GM12878 (cell line): ENCODE results near the gene CDH2. TPM values are rescaled to one million over a fixed set of nuclear protein-coding genes. Genes with fewer than 3 reads are reported as not detected.

Experiments
- ATAC-seq: fragments of 200-7000 bp; cut with Tn5 transposase; 3 replicates; pipeline ENCODE4 v1.9.1; 2020; ENCODE audit warnings: mild to moderate bottlenecking, moderate library complexity
- BruUV-seq: library from RNA; stranded (reverse); fragments of 400-500 nt; replicated peaks from 2 replicates; lab custom pipeline; 2021; lab: Mats Ljungman, UMichigan
- CTCF ChIA-PET: fragments of 300-600 bp; sonication (Branson Sonifier 250); formaldehyde crosslinking; extraction: SDS; loops from one replicate; lab custom pipeline; 2021; ENCODE audit warnings: inconsistent platforms; lab: Yijun Ruan, JAX
- POLR2A ChIA-PET: fragments of 350-600 bp; formaldehyde crosslinking; extraction: SDS; loops from one replicate; lab custom pipeline; 2021; ENCODE audit warnings: inconsistent platforms; lab: Charles Lee
- RAD21 ChIA-PET: fragments of 300-600 bp; sonication (Branson Sonifier 250); formaldehyde crosslinking; loops from one replicate; lab custom pipeline; 2023; ENCODE audit warnings: antibody characterized with exemption; ENCODE audit not compliant: unreplicated experiment; lab: Charles Lee
- SMC1A ChIA-PET: fragments of 300-600 bp; sonication (Branson Sonifier 250); formaldehyde crosslinking; loops from one replicate; lab custom pipeline; 2023; ENCODE audit not compliant: unreplicated experiment, uncharacterized antibody; lab: Charles Lee
- DNase-seq: peaks from one replicate; pipeline ENCODE4 v3.0.0-alpha.2; 2011; ENCODE audit warnings: low read depth, low spot score
- FAIRE-seq: peaks from 3 replicates; lab custom pipeline; 2011; peaks lifted over from hg19 to GRCh38; lab: Jason Lieb, UNC
- H2AFZ ChIP-seq: 2 replicates; pipeline ENCODE4 v1.6.0; 2011; ENCODE audit warnings: low read depth, low read length, control low read depth; ENCODE audit not compliant: control insufficient read depth
- H3K27ac ChIP-seq: 2 replicates; pipeline ENCODE4 v1.5.1; 2011; ENCODE audit warnings: control low read depth; ENCODE audit not compliant: control insufficient read depth, insufficient read depth
- H3K27me3 ChIP-seq, 2 experiments: replicated peaks in 1 of 2; 2 replicates each; pipeline versions ENCODE4 v1.6.0 to v1.6.1; 2011; ENCODE audit warnings: low read length in 1 of 2; ENCODE audit not compliant: control insufficient read depth in 2 of 2, insufficient read depth in 2 of 2
- H3K36me3 ChIP-seq, 2 experiments: 2 replicates each; pipeline ENCODE4 v1.5.1; 2011; ENCODE audit warnings: low read length in 1 of 2; ENCODE audit not compliant: control insufficient read depth in 2 of 2, insufficient read depth in 2 of 2
- H3K4me1 ChIP-seq: 2 replicates; pipeline ENCODE4 v1.6.1; 2011; ENCODE audit warnings: mild to moderate bottlenecking, low read length, moderate library complexity, mixed read lengths; ENCODE audit not compliant: control insufficient read depth, insufficient read depth
- H3K4me2 ChIP-seq: 2 replicates; pipeline ENCODE4 v1.6.0; 2011; ENCODE audit warnings: control low read depth; ENCODE audit not compliant: control insufficient read depth, insufficient read depth
- H3K4me3 ChIP-seq: fragments of 200-600 bp; sonication (generic); 2 replicates; pipeline ENCODE4 v1.5.1; 2016
- H3K79me2 ChIP-seq: 2 replicates; pipeline ENCODE4 v1.6.0; 2011; ENCODE audit warnings: low read length; ENCODE audit not compliant: control insufficient read depth, insufficient read depth
- H3K9ac ChIP-seq: 2 replicates; pipeline ENCODE4 v1.8.0; 2011; ENCODE audit warnings: low read length, control low read depth, mixed read lengths; ENCODE audit not compliant: control insufficient read depth, insufficient read depth
- H3K9me3 ChIP-seq: replicated peaks from 3 replicates; pipeline ENCODE4 v1.5.1; 2011; ENCODE audit warnings: mild to moderate bottlenecking, low read length; ENCODE audit not compliant: control insufficient read depth, insufficient read depth
- H4K20me1 ChIP-seq: 2 replicates; pipeline ENCODE4 v1.6.0; 2011; ENCODE audit not compliant: control insufficient read depth, insufficient read depth
- BRCA1 ChIP-seq: IDR thresholded peaks from 2 replicates; pipeline ENCODE4 v1.6.1; 2011; ENCODE audit warnings: low read depth, low read length, improper control_type of control experiment
- EP300 ChIP-seq, 2 experiments: fragments of 150-350 bp in 1 of 2; IDR thresholded peaks; 2 replicates each; pipeline ENCODE4 v1.6.1; 2011 to 2012; ENCODE audit warnings: low read depth in 2 of 2, low read length in 2 of 2, borderline replicate concordance in 1 of 2, improper control_type of control experiment in 1 of 2, inconsistent platforms in 1 of 2; ENCODE audit not compliant: control insufficient read depth in 1 of 2
- KLF5 ChIP-seq: fragments of 450-650 bp; IDR thresholded peaks from 2 replicates; pipeline ENCODE4 v1.6.1; 2014; ENCODE audit warnings: mild to moderate bottlenecking; ENCODE audit not compliant: partially characterized antibody
- MEF2B ChIP-seq: fragments of 450-650 bp; IDR thresholded peaks from 2 replicates; pipeline ENCODE4 v1.6.1; 2018; ENCODE audit warnings: mild to moderate bottlenecking, moderate library complexity; ENCODE audit not compliant: partially characterized antibody, poor library complexity, severe bottlenecking
- TAF1 ChIP-seq: IDR thresholded peaks from 2 replicates; pipeline ENCODE4 v1.6.1; 2011; ENCODE audit warnings: mild to moderate bottlenecking, low read depth, low read length, borderline replicate concordance
- ZNF217 ChIP-seq: fragments of 450-650 bp; IDR thresholded peaks from 2 replicates; pipeline ENCODE4 v1.6.1; 2017; ENCODE audit warnings: antibody characterized with exemption, mild to moderate bottlenecking
- ZNF384 ChIP-seq: IDR thresholded peaks from 2 replicates; pipeline ENCODE4 v1.6.1; 2012; ENCODE audit warnings: low read depth, mild to moderate bottlenecking, low read length, improper control_type of control experiment, borderline replicate concordance
- WGBS: methylation state at CpG from one replicate; pipeline ENCODE4 v1.1.6; 2016; ENCODE audit warnings: low lambda C conversion rate; ENCODE audit not compliant: insufficient replicate concordance, insufficient coverage; ENCODE audit errors: missing lambda C conversion rate; 5-methylcytosine and 5-hydroxymethylcytosine counted together
- in situ Hi-C: fragments of 300-500 bp; cut with MboI; formaldehyde crosslinking; loops from 9 replicates; pipeline ENCODE4 v1.14.3; 2018; ENCODE audit warnings: mixed read lengths
- intact Hi-C: fragments of 100-400 bp; cut with micrococcal nuclease; formaldehyde crosslinking; loops from one replicate; pipeline ENCODE4 v1.14.2; 2022; ENCODE audit not compliant: unreplicated experiment
- polyA plus RNA-seq, 11 experiments: library from polyadenylated mRNA; depleted of rRNA in 4 of 11; unstranded in 6 of 11; stranded (reverse) in 5 of 11; fragments of >200 nt; fragmentation: Nextera tagmentation in 4 of 11; fragmentation: Illumina TruSeq in 1 of 11; extraction: Ambion mirVana in 4 of 11; extraction: Trizol in 1 of 11; gene quantifications; 1 replicate in 1 of 11; 2 replicates in 10 of 11; pipeline versions ENCODE4 v1.2.1 to v1.2.3, GENCODE V29; 2011 to 2016; ENCODE audit warnings: inconsistent platforms in 2 of 11, missing spikeins in 2 of 11, low read depth in 1 of 11
- total RNA-seq, 4 experiments: library from RNA; depleted of rRNA in 3 of 4; stranded (reverse); fragments of >200 nt in 3 of 4; fragmentation: Illumina TruSeq in 1 of 4; extraction: Trizol in 1 of 4; gene quantifications; 2 replicates each; pipeline versions ENCODE4 v1.2.1 to v1.2.3, GENCODE V29; 2013 to 2021

CDH2 gene
- total and polyA plus RNA-seq, 10 of the 15 experiments (the other 5 are each of a cell fraction or from before 2014, with no cell fraction given) = 0.01 to 0.25 (median 0.06) TPM; not detected in 4

- TF ChIP-seq KLF5 (no peak), TAF1 (no peak), EP300 (IDR thresholded peaks at IDR 0.05; ENCODE audit: borderline replicate concordance in 1 of 2, control insufficient read depth in 1 of 2, low read depth in 2 of 2, low read length in 2 of 2) (no peak)
- intact Hi-C loops (no loop called here), in situ Hi-C loops (no loop called here)
- no peaks in the 10 kb centered on the region for H4K20me1 ChIP-seq
- ChIA-PET RAD21 (no interaction called here), SMC1A (interaction anchor here (0.7 kb wide), 1 partner anchor 377 kb away, joined by 3 read pairs; no protein-coding TSS in a partner anchor), POLR2A (no interaction called here), CTCF (no interaction called here)
- H2AFZ ChIP-seq = no peak overlapping the region
- H3K36me3 ChIP-seq = no peaks in the 10 kb centered on the region
- DNase-seq (no peak), FAIRE-seq (no peak), ATAC-seq (no peak)
- H3K27ac ChIP-seq = no peak overlapping the region
- H3K4me2 ChIP-seq = no peak overlapping the region
- peaks cover 3% of the 10 kb centered on the region; the same call in 2 of the 3 replicates for H3K9me3 ChIP-seq
- BruUV-seq = no TSS peak
- WGBS = 2% methylated on average over 3 of the region's 3 CpGs
- no peaks in the 10 kb centered on the region for H3K4me1 ChIP-seq
- H3K27me3 ChIP-seq = peaks cover 0 to 2% of the 10 kb centered on the region in 2 experiments; a peak in 2 of 4 replicates
- H3K79me2 ChIP-seq = no peaks in the 10 kb centered on the region
- no peak overlapping the region for H3K9ac ChIP-seq
- no peak overlapping the region for H3K4me3 ChIP-seq
Observed at GRCh38 chr18:28171837-28172236, 5.1 kb downstream of the CDH2 start.

GRCh38 chr18:28168725-28169124 lies 8.2 kb downstream of the CDH2 start:
- Histone ChIP-seq H3K4me2 (no peak overlapping the region), H3K79me2 (no peaks in the 10 kb centered on the region), H4K20me1 (no peaks in the 10 kb centered on the region), H3K27me3 (no peaks in the 10 kb centered on the region), H3K4me3 (no peak overlapping the region), H2AFZ (no peak overlapping the region), H3K4me1 (no peaks in the 10 kb centered on the region), H3K27ac (no peak overlapping the region), H3K9me3 (no peaks in the 10 kb centered on the region), H3K36me3 (no peaks in the 10 kb centered on the region), H3K9ac (no peak overlapping the region)
- ChIA-PET CTCF (no interaction called here), SMC1A (no interaction called here), RAD21 (no interaction called here), POLR2A (no interaction called here)
- TF ChIP-seq MEF2B (peak; percentile 11), ZNF384 (0 out of 2 replicates have a peak, but pooled peaks have one; percentile 14), ZNF217 (peak; percentile 64; the same call in 1 of the 2 replicates), BRCA1 (no peak)
- DNase-seq (no peak), ATAC-seq (peak; percentile 77), FAIRE-seq (no peak)
- 27% methylated on average over 1 of the region's 1 CpG for WGBS
- intact Hi-C loops (no loop called here), in situ Hi-C loops (no loop called here)
- BruUV-seq = no TSS peak
